DOHH2 (cell line): Measurements from ENCODE around the gene ZFPM1.

Experiments
- H3F3A ChIP-seq: fragments of 200-600 bp; sonication (generic), shearing (Covaris generic); 2 replicates; pipeline ENCODE4 v1.6.0; 2016; ENCODE audit warnings: antibody characterized with exemption, mild to moderate bottlenecking; ENCODE audit not compliant: control insufficient read depth, insufficient read depth
- H3K27ac ChIP-seq: fragments of 200-600 bp; sonication (generic); 2 replicates; pipeline ENCODE4 v1.5.1; 2014; ENCODE audit warnings: low read depth, mild to moderate bottlenecking, low read length, moderate library complexity
- H3K27me3 ChIP-seq: fragments of 200-600 bp; sonication (generic); 2 replicates; pipeline ENCODE4 v1.6.1; 2014; ENCODE audit warnings: mild to moderate bottlenecking, low read length, mixed read lengths; ENCODE audit not compliant: control insufficient read depth
- H3K36me3 ChIP-seq: fragments of 200-600 bp; sonication (generic); 2 replicates; pipeline ENCODE4 v1.6.1; 2014; ENCODE audit warnings: mild to moderate bottlenecking, low read length, moderate library complexity, mixed read lengths; ENCODE audit not compliant: control insufficient read depth
- H3K4me1 ChIP-seq: fragments of 200-600 bp; sonication (generic); 2 replicates; pipeline ENCODE4 v1.6.1; 2014; ENCODE audit warnings: mild to moderate bottlenecking, low read length, mixed read lengths; ENCODE audit not compliant: control insufficient read depth
- H3K4me2 ChIP-seq: fragments of 200-600 bp; sonication (generic); 2 replicates; pipeline ENCODE4 v1.6.0; 2014; ENCODE audit warnings: mild to moderate bottlenecking, low read length, moderate library complexity
- H3K4me3 ChIP-seq: fragments of 200-600 bp; sonication (generic); 2 replicates; pipeline ENCODE4 v1.5.1; 2014; ENCODE audit warnings: mild to moderate bottlenecking, low read length, mixed read lengths
- H3K79me2 ChIP-seq: fragments of 200-600 bp; sonication (generic); 2 replicates; pipeline ENCODE4 v1.6.1; 2014; ENCODE audit warnings: mild to moderate bottlenecking, low read length, mixed read lengths; ENCODE audit not compliant: control insufficient read depth
- H3K9me2 ChIP-seq: fragments of 200-600 bp; sonication (generic); replicated peaks from 2 replicates; pipeline ENCODE4 v1.6.1; 2014; ENCODE audit warnings: mild to moderate bottlenecking, low read length, mixed read lengths; ENCODE audit not compliant: control insufficient read depth
- H3K9me3 ChIP-seq: fragments of 200-600 bp; sonication (generic); 2 replicates; pipeline ENCODE4 v1.6.1; 2014; ENCODE audit warnings: antibody characterized with exemption, low read length, mixed read lengths; ENCODE audit not compliant: control insufficient read depth, insufficient read depth
- H4K20me1 ChIP-seq: fragments of 200-600 bp; sonication (generic); 2 replicates; pipeline ENCODE4 v1.6.0; 2014; ENCODE audit warnings: low read depth, mild to moderate bottlenecking, antibody characterized with exemption, low read length, moderate library complexity; ENCODE audit not compliant: control insufficient read depth, insufficient read depth
- EZH2phosphoT487 ChIP-seq: fragments of 200-600 bp; sonication (generic); IDR thresholded peaks from 2 replicates; pipeline ENCODE4 v1.6.1; 2017; ENCODE audit warnings: borderline replicate concordance, mild to moderate bottlenecking, antibody characterized with exemption, low read length, moderate library complexity, mixed read lengths
- TF ChIP-seq, protein P1 (sequence below): fragments of 200-600 bp; sonication (generic); IDR thresholded peaks from one replicate; pipeline ENCODE4 v1.5.1; 2014; ENCODE audit warnings: antibody characterized with exemption, mild to moderate bottlenecking, low read depth, low read length; ENCODE audit not compliant: poor library complexity, severe bottlenecking

Gene ZFPM1

DNA sequence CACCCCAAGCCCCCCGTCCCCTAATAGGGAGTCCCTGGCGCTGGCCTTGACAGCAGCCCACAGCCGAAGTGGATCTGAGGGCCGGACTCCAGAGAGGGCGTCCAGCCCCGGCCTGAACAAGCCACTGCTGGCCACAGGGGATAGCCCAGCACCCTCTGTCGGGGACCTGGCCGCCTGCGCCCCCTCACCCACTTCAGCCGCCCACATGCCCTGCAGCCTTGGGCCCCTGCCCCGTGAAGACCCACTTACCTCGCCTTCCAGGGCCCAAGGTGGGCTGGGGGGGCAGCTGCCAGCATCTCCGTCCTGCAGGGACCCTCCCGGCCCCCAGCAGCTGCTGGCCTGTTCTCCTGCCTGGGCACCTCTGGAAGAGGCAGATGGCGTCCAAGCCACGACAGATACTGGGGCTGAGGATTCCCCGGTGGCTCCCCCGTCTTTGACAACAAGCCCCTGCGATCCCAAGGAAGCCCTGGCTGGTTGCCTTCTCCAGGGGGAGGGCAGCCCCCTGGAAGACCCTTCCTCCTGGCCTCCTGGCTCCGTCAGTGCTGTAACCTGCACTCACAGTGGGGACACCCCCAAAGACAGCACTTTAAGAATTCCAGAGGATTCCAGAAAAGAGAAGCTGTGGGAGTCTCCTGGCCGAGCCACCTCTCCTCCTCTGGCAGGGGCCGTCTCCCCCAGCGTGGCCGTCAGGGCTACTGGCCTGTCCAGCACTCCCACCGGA is 19.3 kb upstream of the ZFPM1 start:
- H3K9me3 ChIP-seq: no peaks in the 10 kb centered on the region
- H3K4me2 ChIP-seq: no peak overlapping the region
- TF ChIP-seq, protein P1, sequence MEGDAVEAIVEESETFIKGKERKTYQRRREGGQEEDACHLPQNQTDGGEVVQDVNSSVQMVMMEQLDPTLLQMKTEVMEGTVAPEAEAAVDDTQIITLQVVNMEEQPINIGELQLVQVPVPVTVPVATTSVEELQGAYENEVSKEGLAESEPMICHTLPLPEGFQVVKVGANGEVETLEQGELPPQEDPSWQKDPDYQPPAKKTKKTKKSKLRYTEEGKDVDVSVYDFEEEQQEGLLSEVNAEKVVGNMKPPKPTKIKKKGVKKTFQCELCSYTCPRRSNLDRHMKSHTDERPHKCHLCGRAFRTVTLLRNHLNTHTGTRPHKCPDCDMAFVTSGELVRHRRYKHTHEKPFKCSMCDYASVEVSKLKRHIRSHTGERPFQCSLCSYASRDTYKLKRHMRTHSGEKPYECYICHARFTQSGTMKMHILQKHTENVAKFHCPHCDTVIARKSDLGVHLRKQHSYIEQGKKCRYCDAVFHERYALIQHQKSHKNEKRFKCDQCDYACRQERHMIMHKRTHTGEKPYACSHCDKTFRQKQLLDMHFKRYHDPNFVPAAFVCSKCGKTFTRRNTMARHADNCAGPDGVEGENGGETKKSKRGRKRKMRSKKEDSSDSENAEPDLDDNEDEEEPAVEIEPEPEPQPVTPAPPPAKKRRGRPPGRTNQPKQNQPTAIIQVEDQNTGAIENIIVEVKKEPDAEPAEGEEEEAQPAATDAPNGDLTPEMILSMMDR: no peak
- no peak for TF ChIP-seq EZH2phosphoT487
- no peak overlapping the region for H3K27ac ChIP-seq
- H3F3A ChIP-seq: no peaks in the 10 kb centered on the region
- no peaks in the 10 kb centered on the region for H4K20me1 ChIP-seq
- H3K36me3 ChIP-seq: no peaks in the 10 kb centered on the region
- H3K79me2 ChIP-seq: no peaks in the 10 kb centered on the region
- no peak overlapping the region for H3K4me3 ChIP-seq
- H3K9me2 ChIP-seq: no peaks in the 10 kb centered on the region
- no peaks in the 10 kb centered on the region for H3K27me3 ChIP-seq
- H3K4me1 ChIP-seq: peaks cover 6% of the 10 kb centered on the region

DNA sequence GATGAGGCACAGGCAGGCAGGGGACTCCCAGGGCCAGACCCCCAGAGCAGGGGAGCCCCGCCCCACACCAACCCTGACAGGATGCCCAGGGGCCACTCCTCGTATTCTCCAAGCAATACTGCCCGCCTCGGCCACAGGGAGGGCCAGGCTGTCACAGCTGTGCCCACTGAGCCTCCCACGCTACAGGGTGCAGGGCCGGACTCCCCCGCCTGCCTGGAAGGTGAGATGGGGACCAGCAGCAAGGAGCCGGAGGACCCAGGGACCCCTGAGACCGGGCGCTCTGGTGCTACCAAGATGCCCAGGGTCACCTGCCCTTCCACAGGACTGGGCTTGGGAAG is 18.8 kb upstream of the ZFPM1 start:
- H3K9me2 ChIP-seq: no peaks in the 10 kb centered on the region
- TF ChIP-seq, protein P1: no peak
- TF ChIP-seq EZH2phosphoT487: no peak
- no peaks in the 10 kb centered on the region for H3K36me3 ChIP-seq
- H3K27me3 ChIP-seq: no peaks in the 10 kb centered on the region
- H3K4me2 ChIP-seq: no peak overlapping the region
- peaks cover 6% of the 10 kb centered on the region for H3K4me1 ChIP-seq
- no peak overlapping the region for H3K4me3 ChIP-seq
- H3K9me3 ChIP-seq: no peaks in the 10 kb centered on the region
- H4K20me1 ChIP-seq: no peaks in the 10 kb centered on the region
- H3K79me2 ChIP-seq: no peaks in the 10 kb centered on the region
- no peak overlapping the region for H3K27ac ChIP-seq
- no peaks in the 10 kb centered on the region for H3F3A ChIP-seq

DNA sequence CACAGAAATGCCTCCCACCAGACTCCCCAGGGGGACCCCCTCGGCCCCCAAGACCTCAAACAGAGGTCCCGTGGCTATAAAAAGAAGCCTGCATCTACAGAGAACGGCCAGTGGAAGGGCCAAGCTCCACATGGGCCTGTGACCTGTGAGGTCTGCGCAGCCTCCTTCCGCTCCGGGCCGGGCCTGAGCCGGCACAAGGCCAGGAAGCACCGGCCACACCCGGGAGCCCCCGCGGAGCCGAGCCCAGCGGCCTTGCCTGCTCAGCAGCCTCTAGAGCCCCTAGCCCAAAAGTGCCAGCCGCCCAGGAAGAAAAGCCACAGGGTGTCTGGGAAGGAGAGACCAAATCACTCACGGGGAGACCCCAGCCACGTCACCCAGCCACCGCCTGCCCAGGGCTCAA is 18.3 kb upstream of the ZFPM1 start:
- Histone ChIP-seq H3K27ac (no peak overlapping the region), H4K20me1 (no peaks in the 10 kb centered on the region), H3K27me3 (no peaks in the 10 kb centered on the region), H3K9me2 (no peaks in the 10 kb centered on the region), H3K79me2 (no peaks in the 10 kb centered on the region), H3K9me3 (no peaks in the 10 kb centered on the region), H3K4me3 (no peak overlapping the region), H3K4me2 (no peak overlapping the region), H3K4me1 (peaks cover 6% of the 10 kb centered on the region), H3K36me3 (no peaks in the 10 kb centered on the region), H3F3A (no peaks in the 10 kb centered on the region)
- TF ChIP-seq, protein P1: no peak
- TF ChIP-seq EZH2phosphoT487: no peak
